NCI-H1694 (cell line): Measurements from ENCODE around the gene TIMMDC1.
"Not testable (repeated sequence)": the region's sequence is repeated elsewhere in the genome, so short reads cannot be mapped to it uniquely, and the experiment has no call there.

Source experiments
- DNase-seq: peaks from one replicate; lab custom pipeline; 2025; lab: John Stamatoyannopoulos, UW

The TIMMDC1 gene

GRCh38 chr3:119510690-119511089 lies 12.3 kb downstream of the TIMMDC1 start:
- DNase-seq = no peak

DNA sequence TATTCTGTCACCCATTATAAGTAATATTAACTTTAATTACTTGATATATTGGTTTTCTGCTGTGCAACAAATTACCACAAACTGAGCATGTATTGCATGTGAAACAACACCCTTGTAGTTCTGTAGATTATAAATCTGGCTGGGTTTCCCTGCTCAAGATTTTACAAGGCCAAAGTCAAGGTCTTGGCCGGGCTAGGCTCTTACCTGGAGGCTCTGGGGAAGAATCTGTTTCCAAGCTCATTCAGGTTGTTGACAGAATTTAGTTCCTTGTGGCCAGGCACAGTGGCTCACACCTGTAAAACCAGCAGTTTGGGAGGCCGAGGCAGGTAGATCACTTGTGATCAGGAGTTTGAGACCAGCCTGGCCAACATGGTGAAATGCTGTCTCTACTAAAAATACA lies 16.3 kb downstream of the TIMMDC1 start:
- DNase-seq = no peak

DNA sequence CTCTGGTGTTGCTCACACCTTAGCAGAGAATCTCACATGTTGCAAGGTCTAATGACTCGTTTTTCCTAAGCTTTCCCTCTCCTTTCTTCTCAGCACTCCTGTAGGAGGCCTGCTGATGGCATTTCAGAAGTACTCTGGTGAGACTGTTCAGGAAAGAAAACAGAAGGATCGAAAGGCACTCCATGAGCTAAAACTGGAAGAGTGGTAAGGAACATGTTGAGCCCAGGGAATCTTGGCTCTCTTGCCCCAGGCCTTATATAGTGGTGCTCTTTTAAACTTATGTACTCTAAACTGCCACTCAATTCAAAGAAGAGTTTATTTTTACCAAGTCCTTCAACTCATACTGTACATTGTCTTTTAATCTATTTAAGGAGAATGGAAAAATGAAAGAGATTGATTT lies 18.8 kb downstream of the TIMMDC1 start:
- no peak for DNase-seq

GRCh38 chr3:119518026-119518425 lies 19.7 kb downstream of the TIMMDC1 start:
- DNase-seq = no peak

DNA sequence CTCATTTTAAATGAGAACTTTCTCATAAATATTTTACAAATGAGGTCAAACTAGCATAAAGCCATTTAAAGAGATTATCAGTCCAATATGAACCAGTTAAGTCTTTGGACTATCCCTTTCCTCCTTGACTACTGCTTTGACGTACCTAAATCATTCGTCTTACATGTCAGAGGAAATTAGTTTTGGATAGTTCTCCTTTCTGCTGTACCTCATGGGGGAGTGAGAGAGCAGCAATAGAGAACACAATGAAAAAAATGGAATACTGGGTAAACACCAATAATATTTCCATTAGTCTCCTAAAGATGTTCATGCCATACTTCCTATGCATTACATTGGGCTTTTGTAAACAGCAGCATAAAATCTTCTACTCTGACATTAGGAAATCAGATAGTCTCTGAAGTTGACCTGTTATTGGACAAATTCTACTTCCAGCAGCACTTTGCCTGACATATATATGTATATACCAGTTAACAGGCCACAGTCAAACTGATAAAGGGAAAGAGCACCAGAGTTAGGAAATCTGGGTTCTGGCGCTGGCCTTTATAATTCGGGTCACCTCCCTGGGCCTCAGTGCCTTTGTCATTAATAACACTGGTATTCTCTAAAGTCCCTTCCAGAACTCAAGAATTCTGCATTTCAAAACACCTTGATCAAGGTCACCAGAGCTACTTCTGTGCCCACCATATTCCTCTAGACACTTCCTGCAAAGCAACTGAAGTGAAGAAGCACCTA lies 26.8 kb downstream of the TIMMDC1 start:
- DNase-seq = no peak

- no peak for DNase-seq
These were observed 29.4 kb downstream of the TIMMDC1 start for GRCh38 chr3:119527714-119528113.

- DNase-seq = no peak
These were observed 31.5 kb downstream of the TIMMDC1 start for GRCh38 chr3:119529883-119530282.

DNA sequence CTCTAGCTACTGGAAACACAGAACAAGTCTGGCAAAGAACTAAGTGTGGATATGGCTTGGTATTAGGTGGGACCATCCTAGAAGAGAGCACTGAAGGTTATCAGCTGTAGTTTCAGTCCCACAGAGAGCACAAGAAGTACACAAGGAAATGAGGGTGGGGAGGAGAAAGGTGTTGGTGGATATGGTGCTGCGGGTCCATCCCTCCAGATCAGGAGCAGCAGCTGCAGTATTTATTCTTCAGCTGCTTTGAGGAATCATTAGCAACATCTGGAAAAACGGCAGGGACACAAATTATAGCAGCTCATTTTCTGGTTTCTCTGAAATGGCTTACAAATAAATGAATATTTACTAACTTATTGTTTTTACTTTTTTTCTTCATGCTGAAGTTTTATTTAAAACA lies 32.1 kb downstream of the TIMMDC1 start:
- no peak for DNase-seq

DNA sequence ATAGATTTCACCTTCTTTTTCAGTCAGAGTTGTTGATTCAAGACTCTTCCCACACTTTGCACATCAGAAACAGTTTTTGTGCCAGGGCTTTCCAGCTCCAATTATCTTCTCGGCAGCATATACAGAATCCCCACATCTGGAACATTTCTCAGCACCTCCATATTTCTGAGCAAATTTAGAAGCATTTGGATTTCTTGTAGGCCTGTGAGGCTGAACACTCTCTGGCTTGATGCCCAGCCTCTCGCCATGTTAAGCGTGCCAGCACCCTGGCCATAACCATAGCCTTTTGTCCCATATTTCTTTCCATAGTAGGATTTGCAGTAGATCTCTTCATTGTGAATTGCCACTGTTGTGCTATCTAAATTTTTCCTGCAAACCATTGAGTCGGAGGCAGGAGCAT lies 32.8 kb downstream of the TIMMDC1 start:
- DNase-seq = no peak

- DNase-seq = no peak
These were observed 35.9 kb downstream of the TIMMDC1 start for GRCh38 chr3:119534296-119534695.

DNA sequence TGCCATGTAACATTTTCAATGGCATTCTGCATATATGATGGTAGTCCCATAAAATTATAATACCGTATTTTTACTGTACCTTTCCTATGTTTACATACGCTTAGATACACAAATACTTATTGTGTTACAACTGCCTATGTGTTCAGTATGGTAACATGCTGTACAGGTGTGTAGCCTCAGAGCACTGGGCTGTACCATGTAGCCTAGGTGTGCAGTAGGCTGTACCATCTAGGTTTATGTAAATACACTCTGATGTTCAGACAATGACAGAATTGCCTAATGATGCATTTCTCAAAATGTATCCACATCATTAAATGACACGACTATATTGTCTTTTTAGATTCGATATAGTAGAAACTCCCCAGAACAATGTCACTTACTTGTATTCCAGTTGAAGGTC lies 38.4 kb downstream of the TIMMDC1 start:
- no peak for DNase-seq

DNA sequence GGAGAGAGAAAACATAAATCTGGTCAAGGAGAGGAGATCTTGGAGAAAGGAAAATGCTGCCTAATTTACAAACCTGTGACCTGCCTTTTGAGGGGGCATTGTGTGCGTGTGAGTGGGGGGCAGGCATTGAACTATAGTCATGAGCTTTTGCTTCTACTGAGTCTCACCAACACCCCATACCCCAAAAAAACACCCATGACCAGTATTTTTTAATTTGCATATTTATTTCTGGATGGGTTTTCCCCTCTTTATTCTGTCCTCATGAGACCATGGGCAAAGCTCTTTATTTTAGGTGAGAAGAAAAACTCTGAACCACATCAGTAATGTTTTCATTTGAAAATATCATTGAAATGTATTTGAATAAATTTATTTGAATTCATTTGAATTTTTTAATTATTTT lies 40.4 kb downstream of the TIMMDC1 start:
- DNase-seq = no peak

- DNase-seq = no peak
These were observed 43.2 kb downstream of the TIMMDC1 start for GRCh38 chr3:119541547-119541946.

GRCh38 chr3:119542168-119542767 lies 43.9 kb downstream of the TIMMDC1 start:
- DNase-seq = no peak

DNA sequence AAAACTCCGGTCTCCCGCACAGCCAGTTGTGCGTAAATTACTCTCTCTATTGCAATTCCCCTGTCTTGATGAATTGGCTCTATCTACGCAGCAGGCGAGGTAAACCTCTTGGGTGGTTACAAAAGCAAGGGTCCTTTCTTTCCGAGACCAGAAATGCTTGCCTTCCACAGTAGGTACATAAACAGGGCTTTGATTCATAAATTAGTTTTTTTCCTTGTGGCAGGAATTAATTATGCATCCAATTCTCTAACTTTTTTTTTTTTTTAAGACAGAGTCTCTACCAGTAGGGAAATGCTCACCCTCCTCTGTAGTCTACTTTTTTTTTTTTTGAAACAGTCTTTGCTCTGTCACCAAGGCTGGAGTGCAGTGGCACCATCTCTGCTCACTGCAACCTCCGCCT lies 44.8 kb downstream of the TIMMDC1 start:
- no peak for DNase-seq

DNA sequence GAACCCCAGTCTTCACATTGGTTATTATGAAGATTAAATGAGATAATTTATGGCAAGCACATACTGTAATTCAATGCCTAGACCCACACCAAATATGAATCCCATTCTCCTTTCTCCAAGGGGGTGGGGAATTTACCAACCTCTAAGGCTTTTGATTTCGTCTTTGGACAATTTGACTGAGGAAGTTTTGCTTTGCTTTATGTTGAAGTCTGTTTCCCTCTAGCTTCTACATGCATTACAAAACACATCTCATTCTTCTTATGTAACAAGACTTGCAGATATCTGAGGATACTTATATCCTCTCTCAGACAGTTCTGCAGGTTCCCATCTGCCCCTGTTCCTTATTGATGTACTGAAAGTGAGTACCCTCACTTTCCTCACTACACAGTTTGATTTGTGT lies 48.9 kb downstream of the TIMMDC1 start:
- DNase-seq = no peak

GRCh38 chr3:119548341-119548740 lies 50.0 kb downstream of the TIMMDC1 start:
- no peak for DNase-seq

GRCh38 chr3:119550192-119550910 lies 52.0 kb downstream of the TIMMDC1 start:
- DNase-seq = no peak

DNA sequence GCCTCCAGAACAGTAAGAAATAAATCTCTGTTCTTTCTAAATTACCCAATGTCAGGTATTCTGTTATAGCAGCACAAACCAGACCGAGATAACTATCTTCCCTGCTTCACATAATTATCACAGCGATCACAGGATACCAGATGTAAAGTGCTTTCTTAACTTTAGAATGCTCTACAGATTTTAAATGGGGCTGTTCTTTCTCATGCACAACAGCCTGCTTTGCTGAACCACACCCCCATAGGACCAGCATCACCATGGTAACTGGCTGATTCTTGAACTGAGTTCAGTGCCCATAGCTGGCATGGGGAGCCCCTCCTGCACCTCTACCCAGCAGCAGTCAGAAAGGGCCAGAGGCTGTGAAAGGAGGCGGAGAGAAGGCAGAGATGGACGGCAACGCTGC lies 53.3 kb downstream of the TIMMDC1 start:
- no peak for DNase-seq

- DNase-seq = not testable (repeated sequence)
These were observed 54.6 kb downstream of the TIMMDC1 start for GRCh38 chr3:119552928-119553327.

- no peak for DNase-seq
These were observed 55.6 kb downstream of the TIMMDC1 start for GRCh38 chr3:119553823-119554415.

DNA sequence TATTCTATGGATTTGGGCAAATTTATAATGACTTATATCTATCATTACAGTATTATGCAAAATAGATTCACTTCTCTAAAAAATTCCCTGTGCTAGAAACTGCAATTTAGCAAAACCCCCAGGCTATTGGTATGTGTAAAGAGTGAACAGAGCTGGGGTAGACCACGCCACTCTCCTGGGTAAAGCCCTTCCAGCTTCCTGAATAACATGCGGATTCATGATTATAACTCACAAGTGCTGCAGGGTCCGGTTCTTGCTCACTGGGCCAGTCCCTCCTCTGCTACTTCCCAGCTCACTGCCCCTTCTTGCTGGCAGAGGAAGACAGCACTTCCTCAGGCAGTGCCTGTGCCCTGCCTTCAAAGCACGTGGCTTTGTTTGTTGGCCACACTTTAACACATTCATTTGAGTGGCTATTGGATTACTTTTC lies 57.0 kb downstream of the TIMMDC1 start:
- DNase-seq = no peak

DNA sequence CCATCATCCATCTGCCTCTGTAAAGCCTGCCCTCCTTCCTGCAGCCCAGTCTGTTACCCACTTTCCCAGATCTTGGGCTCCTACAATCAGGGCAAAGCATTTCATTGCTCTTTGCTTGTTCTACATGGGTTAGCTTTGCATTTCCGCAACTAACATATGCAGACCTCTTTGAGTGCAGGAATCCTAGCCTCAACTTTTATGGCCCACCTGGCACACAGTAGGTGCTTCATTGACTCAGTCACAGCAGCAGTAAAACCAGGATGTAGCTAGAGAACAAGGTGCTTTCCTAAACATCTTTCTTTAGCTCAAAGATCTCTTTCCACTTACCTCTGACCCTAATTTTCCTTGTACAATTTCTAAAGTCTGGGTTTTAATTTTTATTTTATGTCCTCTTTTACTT lies 57.6 kb downstream of the TIMMDC1 start:
- DNase-seq = no peak
